Neural cell (in vitro differentiated cells): ENCODE measurements around the gene PAEP. TPM values are rescaled to one million over a fixed set of nuclear protein-coding genes. Genes with fewer than 3 reads are reported as not detected.
"Not testable (repeated sequence)": the region's sequence is repeated elsewhere in the genome, so short reads cannot be mapped to it uniquely, and the experiment has no call there.

ENCODE experiments used
- H2AFZ ChIP-seq: fragments of 200-600, 300-800 bp; sonication (generic), shearing (Covaris generic); 2 replicates; pipeline ENCODE4 v1.6.0; 2014; ENCODE audit warnings: low read depth, mild to moderate bottlenecking, antibody characterized with exemption, low read length, moderate library complexity
- H3F3A ChIP-seq: fragments of 200-600 bp; shearing (Covaris generic); 2 replicates; pipeline ENCODE4 v1.6.1; 2016; ENCODE audit warnings: mild to moderate bottlenecking, moderate library complexity, mixed read lengths, antibody characterized with exemption, low read length; ENCODE audit not compliant: insufficient read depth, poor library complexity, severe bottlenecking
- H3K27ac ChIP-seq: fragments of 200-600, 300-800 bp; sonication (generic), shearing (Covaris generic); 2 replicates; pipeline ENCODE4 v1.5.1; 2014; ENCODE audit warnings: mild to moderate bottlenecking, low read length, moderate library complexity
- H3K27me3 ChIP-seq: fragments of 300-800, 200-600 bp; sonication (generic), shearing (Covaris generic); 2 replicates; pipeline ENCODE4 v1.6.0; 2014; ENCODE audit warnings: mild to moderate bottlenecking, low read depth, low read length, moderate library complexity; ENCODE audit not compliant: insufficient read depth
- H3K36me3 ChIP-seq: fragments of 300-800, 200-600 bp; sonication (generic), shearing (Covaris generic); 2 replicates; pipeline ENCODE4 v1.5.1; 2014; ENCODE audit warnings: mild to moderate bottlenecking, antibody characterized with exemption, low read length, moderate library complexity; ENCODE audit not compliant: insufficient read depth
- H3K4me2 ChIP-seq: fragments of 300-800, 200-600 bp; sonication (generic), shearing (Covaris generic); 2 replicates; pipeline ENCODE4 v1.6.0; 2014; ENCODE audit warnings: mild to moderate bottlenecking, low read length
- H3K4me3 ChIP-seq: fragments of 300-800, 200-600 bp; sonication (generic), shearing (Covaris generic); 2 replicates; pipeline ENCODE4 v1.5.1; 2014; ENCODE audit warnings: mild to moderate bottlenecking, low read length, moderate library complexity
- H3K79me2 ChIP-seq: fragments of 200-600 bp; shearing (Covaris generic); replicated peaks from 2 replicates; pipeline ENCODE4 v1.6.0; 2014; ENCODE audit warnings: mild to moderate bottlenecking, low read length, moderate library complexity; ENCODE audit not compliant: insufficient read depth
- H3K9ac ChIP-seq: fragments of 300-800, 200-600 bp; sonication (generic), shearing (Covaris generic); 2 replicates; pipeline ENCODE4 v1.6.1; 2016; ENCODE audit warnings: mild to moderate bottlenecking, low read length, mixed read lengths
- H3K9me2 ChIP-seq: fragments of 200-600 bp; shearing (Covaris generic); 2 replicates; pipeline ENCODE4 v1.6.1; 2016; ENCODE audit warnings: mild to moderate bottlenecking, low read length, mixed read lengths; ENCODE audit not compliant: insufficient read depth
- H3K9me3 ChIP-seq: fragments of 200-600, 300-800 bp; sonication (generic), shearing (Covaris generic); 2 replicates; pipeline ENCODE4 v1.6.1; 2016; ENCODE audit warnings: mild to moderate bottlenecking, mixed run types, low read length, moderate library complexity, mixed read lengths
- H4K20me1 ChIP-seq: fragments of 200-600 bp; shearing (Covaris generic); 2 replicates; pipeline ENCODE4 v1.6.1; 2016; ENCODE audit warnings: mild to moderate bottlenecking, mixed run types; ENCODE audit not compliant: insufficient read depth
- CTCF ChIP-seq: fragments of 450-650 bp; IDR thresholded peaks from 2 replicates; pipeline ENCODE4 v1.5.1; 2014; ENCODE audit warnings: antibody characterized with exemption, mild to moderate bottlenecking, moderate library complexity; ENCODE audit not compliant: poor library complexity, severe bottlenecking
- EP300 ChIP-seq: fragments of 450-650 bp; conservative IDR thresholded peaks from 2 replicates; pipeline ENCODE4 v1.6.1; 2014; ENCODE audit warnings: antibody characterized with exemption, mild to moderate bottlenecking, moderate library complexity; ENCODE audit not compliant: poor library complexity, severe bottlenecking
- EZH2 ChIP-seq: fragments of 200-600, 300-800 bp; shearing (Covaris generic), sonication (generic); IDR thresholded peaks from 2 replicates; pipeline ENCODE4 v1.6.1; 2014; ENCODE audit warnings: antibody characterized with exemption, low read length, borderline replicate concordance, mild to moderate bottlenecking; ENCODE audit not compliant: insufficient read depth, poor library complexity, severe bottlenecking
- MXI1 ChIP-seq: fragments of 450-650 bp; conservative IDR thresholded peaks from 2 replicates; pipeline ENCODE4 v1.6.1; 2014; ENCODE audit warnings: antibody characterized with exemption, mild to moderate bottlenecking; ENCODE audit not compliant: poor library complexity, severe bottlenecking
- POLR2AphosphoS5 ChIP-seq: IDR thresholded peaks from 2 replicates; pipeline ENCODE4 v1.6.1; 2012
- RAD21 ChIP-seq: fragments of 450-650 bp; conservative IDR thresholded peaks from 2 replicates; pipeline ENCODE4 v1.6.1; 2014; ENCODE audit warnings: antibody characterized with exemption, mild to moderate bottlenecking, moderate library complexity
- REST ChIP-seq: IDR thresholded peaks from 2 replicates; pipeline ENCODE4 v1.6.1; 2012; ENCODE audit warnings: borderline replicate concordance
- SMC3 ChIP-seq: fragments of 450-650 bp; conservative IDR thresholded peaks from 2 replicates; pipeline ENCODE4 v1.6.1; 2014; ENCODE audit warnings: antibody characterized with exemption, mild to moderate bottlenecking, moderate library complexity; ENCODE audit not compliant: poor library complexity
- TAF1 ChIP-seq: IDR thresholded peaks from 2 replicates; pipeline ENCODE4 v1.6.1; 2012; ENCODE audit warnings: low read depth
- polyA plus RNA-seq: library from polyadenylated mRNA; depleted of rRNA; stranded (reverse); fragments of >200 nt; gene quantifications from 2 replicates; pipeline ENCODE4 v1.2.3, GENCODE V29; 2014

Gene PAEP
- polyA plus RNA-seq, 1 donor from 2014 or later = not detected

GRCh38 chr9:135536216-135536615 is 25.3 kb upstream of the PAEP start:
- H3K79me2 ChIP-seq = no peaks in the 10 kb centered on the region
- no peak overlapping the region for H3K4me2 ChIP-seq
- H3K27me3 ChIP-seq = no peaks in the 10 kb centered on the region
- H3K9ac ChIP-seq = no peak overlapping the region
- H3F3A ChIP-seq = no peaks in the 10 kb centered on the region
- H3K9me3 ChIP-seq = no peaks in the 10 kb centered on the region
- no peak overlapping the region for H3K27ac ChIP-seq
- no peaks in the 10 kb centered on the region for H3K36me3 ChIP-seq
- no peak overlapping the region for H2AFZ ChIP-seq
- no peaks in the 10 kb centered on the region for H4K20me1 ChIP-seq
- H3K9me2 ChIP-seq = no peaks in the 10 kb centered on the region
- no peak overlapping the region for H3K4me3 ChIP-seq
- TF ChIP-seq EP300 (no peak), RAD21 (no peak), SMC3 (no peak), EZH2 (no peak)

GRCh38 chr9:135543262-135543894 is 18.2 kb upstream of the PAEP start:
- not testable (repeated sequence) for H3K4me3 ChIP-seq, H3K27ac ChIP-seq, H3K27me3 ChIP-seq, H2AFZ ChIP-seq, H3F3A ChIP-seq, H3K79me2 ChIP-seq, H3K9me3 ChIP-seq, H3K9ac ChIP-seq, H3K4me2 ChIP-seq, H3K36me3 ChIP-seq, H3K9me2 ChIP-seq, H4K20me1 ChIP-seq

- no peak for TF ChIP-seq MXI1
- TF ChIP-seq EP300 = no peak
- TF ChIP-seq RAD21 = no peak
- no peak for TF ChIP-seq POLR2AphosphoS5
- no peak for TF ChIP-seq EZH2
- TF ChIP-seq TAF1 = no peak
- no peak for TF ChIP-seq SMC3
- TF ChIP-seq CTCF = no peak
- TF ChIP-seq REST = no peak
- Histone ChIP-seq H3K27ac (no peak overlapping the region), H3K4me3 (no peak overlapping the region), H3K9me2 (no peaks in the 10 kb centered on the region), H3K27me3 (no peaks in the 10 kb centered on the region), H3K36me3 (no peaks in the 10 kb centered on the region), H3F3A (no peaks in the 10 kb centered on the region), H2AFZ (no peak overlapping the region), H4K20me1 (no peaks in the 10 kb centered on the region), H3K9me3 (no peaks in the 10 kb centered on the region), H3K4me2 (no peak overlapping the region), H3K79me2 (no peaks in the 10 kb centered on the region), H3K9ac (no peak overlapping the region)
Observed at GRCh38 chr9:135544981-135545635, 16.4 kb upstream of the PAEP start.

GRCh38 chr9:135545646-135546176 is 15.8 kb upstream of the PAEP start, which contains the start of gene OBP2A:
Gene OBP2A (plus strand): TSS chr9:135546126. CDS start chr9:135546181, 55 bp downstream.
- H3K79me2 ChIP-seq, H3K27me3 ChIP-seq, H3K4me3 ChIP-seq, H3K9me2 ChIP-seq, H3K4me2 ChIP-seq, H3K9ac ChIP-seq, H2AFZ ChIP-seq, H3K36me3 ChIP-seq, H3K27ac ChIP-seq, H4K20me1 ChIP-seq, H3K9me3 ChIP-seq, H3F3A ChIP-seq: not testable (repeated sequence)
